GM21390 (cell line): ENCODE measurements around the gene SLC2A5.

Source experiments
- ATAC-seq: cut with Tn5 transposase; IDR thresholded peaks from one replicate; pipeline ENCODE4 v1.9.1; 2021; ENCODE audit not compliant: unreplicated experiment

Gene SLC2A5

GRCh38 chr1:9065213-9065751, 4.2 kb downstream of the SLC2A5 start:
- no peak for ATAC-seq

DNA sequence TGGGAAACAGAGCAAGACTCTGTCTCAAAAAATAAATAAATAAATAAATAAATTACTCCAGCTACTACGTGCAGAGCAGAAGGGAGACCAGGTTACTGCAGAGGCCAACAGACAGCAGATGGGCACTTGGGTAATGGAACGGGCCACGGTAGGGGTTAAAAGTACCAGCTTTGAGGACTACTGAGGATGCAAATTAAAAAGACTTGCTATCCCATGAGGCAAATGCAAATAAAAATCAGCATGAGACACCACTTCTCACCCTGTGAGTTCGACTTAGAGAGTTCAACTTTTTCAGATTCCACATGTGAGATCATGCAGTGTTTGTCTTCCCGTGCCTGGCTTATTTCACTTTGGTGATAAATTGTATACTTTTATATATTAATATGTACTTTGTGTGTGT, 6.6 kb downstream of the SLC2A5 start:
- ATAC-seq = no peak

GRCh38 chr1:9062021-9062471, 7.4 kb downstream of the SLC2A5 start:
- ATAC-seq = no peak

DNA sequence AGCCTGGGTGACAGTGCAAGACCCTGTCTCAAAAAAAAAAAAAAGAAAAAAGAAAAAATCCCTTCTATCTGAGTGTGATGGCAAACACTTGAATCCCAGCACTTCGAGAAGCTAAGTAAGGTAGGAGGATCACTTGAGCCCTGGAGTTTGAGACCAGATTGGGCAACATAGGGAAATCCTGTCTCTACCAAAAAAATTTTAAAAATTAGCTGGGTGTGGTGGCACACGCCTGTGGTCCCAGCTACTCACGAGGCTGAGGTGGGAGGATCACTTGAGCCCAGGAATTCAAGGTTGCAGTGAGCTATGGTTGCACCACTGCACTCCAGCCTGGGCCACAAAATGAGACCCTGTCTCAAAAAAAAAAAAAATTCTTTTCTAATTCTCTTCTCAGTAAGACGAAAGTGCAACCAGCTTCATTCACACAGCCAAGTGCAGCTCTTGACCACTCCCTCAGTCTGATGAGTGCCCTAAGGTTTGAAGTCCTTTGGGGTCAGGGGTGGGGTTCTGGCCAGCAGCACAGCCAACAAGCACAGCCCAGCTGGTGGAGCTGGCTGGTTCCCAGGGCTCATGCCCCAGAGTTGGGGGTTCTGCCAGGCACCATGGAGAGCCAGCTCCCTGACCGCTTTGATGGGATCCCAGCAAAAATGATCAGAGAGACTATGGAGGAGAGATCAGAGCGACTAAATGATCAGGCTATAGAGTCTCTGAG, 8.0 kb downstream of the SLC2A5 start:
- no peak for ATAC-seq

GRCh38 chr1:9059891-9060744, 9.3 kb downstream of the SLC2A5 start:
- no peak for ATAC-seq

DNA sequence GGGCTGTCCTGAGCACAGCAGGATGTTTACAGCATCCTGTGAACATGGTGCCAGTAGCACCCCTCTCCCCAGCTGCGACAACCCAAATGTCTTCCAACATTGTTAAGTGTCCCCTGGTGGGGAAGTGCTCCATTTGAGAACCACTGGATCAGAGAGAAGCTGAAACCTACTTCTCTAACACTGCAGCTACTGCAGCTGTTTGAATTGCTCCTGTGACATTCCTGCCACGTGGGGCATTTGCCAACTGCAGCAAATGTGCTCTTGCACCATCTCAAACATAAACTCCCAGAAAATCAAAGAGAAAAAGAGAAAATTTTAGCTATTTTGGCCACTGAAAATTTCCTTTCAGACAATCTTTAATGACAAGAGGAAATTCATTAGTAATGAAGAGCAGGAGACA, 11.0 kb downstream of the SLC2A5 start:
- ATAC-seq = no peak

- no peak for ATAC-seq
Observed at GRCh38 chr1:9057851-9058250, 11.6 kb downstream of the SLC2A5 start.

- ATAC-seq = no peak
Observed at GRCh38 chr1:9052272-9053049, 17.0 kb downstream of the SLC2A5 start.

- no peak for ATAC-seq
Observed at GRCh38 chr1:9051379-9051778, 18.1 kb downstream of the SLC2A5 start.

GRCh38 chr1:9050803-9051202, 18.6 kb downstream of the SLC2A5 start:
- ATAC-seq = no peak

GRCh38 chr1:9048551-9048950, 20.9 kb downstream of the SLC2A5 start:
- no peak for ATAC-seq

GRCh38 chr1:9047019-9047418, 22.4 kb downstream of the SLC2A5 start:
- no peak for ATAC-seq

- no peak for ATAC-seq
Observed at GRCh38 chr1:9045861-9046510, 23.4 kb downstream of the SLC2A5 start.

GRCh38 chr1:9044236-9044635, 25.2 kb downstream of the SLC2A5 start:
- no peak for ATAC-seq

- ATAC-seq = no peak
Observed at GRCh38 chr1:9042272-9042671, 27.2 kb downstream of the SLC2A5 start.

GRCh38 chr1:9041116-9041779, 28.2 kb downstream of the SLC2A5 start:
- no peak for ATAC-seq

DNA sequence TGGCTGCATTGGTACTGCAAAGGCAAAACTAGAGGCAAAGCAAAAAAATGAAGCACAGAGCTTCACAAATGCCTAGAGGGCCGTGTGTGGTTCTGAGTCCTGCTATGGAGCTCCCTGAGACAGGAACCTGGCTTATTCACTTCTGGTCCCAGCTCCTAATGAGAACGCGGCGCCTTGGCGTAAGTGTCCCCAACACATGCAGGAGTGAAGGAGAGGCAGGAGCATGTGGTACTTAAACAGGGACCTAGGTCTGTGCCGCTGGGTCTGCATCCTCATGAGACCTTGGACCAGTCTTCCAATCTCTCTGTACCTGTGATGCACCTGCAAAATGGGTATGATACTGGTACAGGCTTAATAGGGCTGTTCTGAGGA, 28.8 kb downstream of the SLC2A5 start:
- ATAC-seq = no peak

DNA sequence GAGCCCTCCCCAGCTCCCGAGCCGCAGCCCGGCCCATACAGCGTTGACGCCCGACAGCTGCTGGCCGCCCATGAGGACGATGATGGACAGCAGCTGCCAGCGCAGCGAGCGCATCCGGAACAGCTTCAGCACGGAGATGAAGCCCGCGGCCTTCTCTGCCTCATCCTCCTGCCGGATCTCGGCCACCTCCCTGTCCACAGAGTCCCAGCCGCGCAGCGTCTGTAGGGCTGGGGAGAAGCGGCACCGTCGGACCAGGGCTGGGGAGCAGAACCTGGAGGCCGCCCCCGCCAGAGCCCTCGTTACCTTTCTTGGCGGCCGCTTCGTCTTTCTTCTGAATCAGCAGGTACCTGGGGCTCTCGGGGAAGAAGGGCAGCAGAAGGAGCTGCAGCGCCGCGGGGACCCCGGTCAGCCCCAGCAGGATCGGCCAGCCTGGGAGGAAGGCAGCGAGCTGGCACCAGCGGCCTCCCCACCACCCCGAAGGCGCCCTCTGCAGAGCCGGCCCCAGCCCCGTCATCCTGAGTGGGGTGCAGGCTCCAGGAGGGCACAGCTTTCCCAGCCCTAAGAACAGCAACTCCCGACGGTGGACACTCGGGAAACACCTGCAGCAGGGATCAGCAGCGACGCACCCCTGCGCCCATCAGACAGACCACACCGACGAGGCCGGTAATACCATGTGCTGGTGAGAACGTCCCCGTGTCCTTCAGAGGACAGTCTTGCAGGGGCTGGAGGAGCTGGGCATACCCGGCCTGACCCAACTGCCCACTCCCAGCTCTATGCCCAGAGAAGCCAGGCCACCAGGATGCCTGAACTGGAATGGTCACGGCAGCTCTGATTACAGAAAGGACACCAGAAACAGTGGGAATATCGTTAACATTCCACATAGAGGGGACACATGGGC, 29.4 kb downstream of the SLC2A5 start:
- ATAC-seq = no peak
